Measurements from ENCODE around the gene PALMD. TPM values are rescaled to one million over a fixed set of nuclear protein-coding genes. Genes with fewer than 3 reads are reported as not detected.

Gene PALMD, protein sequence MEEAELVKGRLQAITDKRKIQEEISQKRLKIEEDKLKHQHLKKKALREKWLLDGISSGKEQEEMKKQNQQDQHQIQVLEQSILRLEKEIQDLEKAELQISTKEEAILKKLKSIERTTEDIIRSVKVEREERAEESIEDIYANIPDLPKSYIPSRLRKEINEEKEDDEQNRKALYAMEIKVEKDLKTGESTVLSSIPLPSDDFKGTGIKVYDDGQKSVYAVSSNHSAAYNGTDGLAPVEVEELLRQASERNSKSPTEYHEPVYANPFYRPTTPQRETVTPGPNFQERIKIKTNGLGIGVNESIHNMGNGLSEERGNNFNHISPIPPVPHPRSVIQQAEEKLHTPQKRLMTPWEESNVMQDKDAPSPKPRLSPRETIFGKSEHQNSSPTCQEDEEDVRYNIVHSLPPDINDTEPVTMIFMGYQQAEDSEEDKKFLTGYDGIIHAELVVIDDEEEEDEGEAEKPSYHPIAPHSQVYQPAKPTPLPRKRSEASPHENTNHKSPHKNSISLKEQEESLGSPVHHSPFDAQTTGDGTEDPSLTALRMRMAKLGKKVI
- 1.4 TPM in 1 of 2 replicates, not detected in the other for total RNA-seq

DNA sequence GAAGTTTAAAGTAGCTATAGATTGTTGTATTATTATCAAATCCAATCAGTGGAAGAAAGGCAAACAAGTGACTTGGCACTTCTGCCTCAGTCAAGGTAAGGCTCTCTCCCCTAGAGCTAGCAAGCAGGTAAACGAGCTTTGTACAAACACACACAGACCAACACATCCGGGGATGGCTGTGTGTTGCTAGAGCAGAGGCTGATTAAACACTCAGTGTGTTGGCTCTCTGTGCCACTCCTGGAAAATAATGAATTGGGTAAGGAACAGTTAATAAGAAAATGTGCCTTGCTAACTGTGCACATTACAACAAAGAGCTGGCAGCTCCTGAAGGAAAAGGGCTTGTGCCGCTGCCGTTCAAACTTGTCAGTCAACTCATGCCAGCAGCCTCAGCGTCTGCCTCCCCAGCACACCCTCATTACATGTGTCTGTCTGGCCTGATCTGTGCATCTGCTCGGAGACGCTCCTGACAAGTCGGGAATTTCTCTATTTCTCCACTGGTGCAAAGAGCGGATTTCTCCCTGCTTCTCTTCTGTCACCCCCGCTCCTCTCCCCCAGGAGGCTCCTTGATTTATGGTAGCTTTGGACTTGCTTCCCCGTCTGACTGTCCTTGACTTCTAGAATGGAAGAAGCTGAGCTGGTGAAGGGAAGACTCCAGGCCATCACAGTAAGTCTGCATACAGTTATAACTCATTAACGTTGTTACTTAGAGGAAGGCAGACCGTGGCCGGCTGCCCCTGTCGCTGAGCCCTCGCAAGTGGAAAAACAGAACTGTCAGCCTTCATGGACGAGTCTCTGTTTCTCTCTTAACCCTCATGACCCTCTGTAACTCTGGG is at the start of gene PALMD:
Gene PALMD, plus strand, starts transcription at position 415 of the 833 bp plus-strand sequence. Its CDS starts 205 bp downstream, at position 620.
- DNase-seq (ENCODE audit: low read depth): no peak
- H3K4me3 ChIP-seq (ENCODE audit: low read depth, low read length): peak within 1 kb of the TSS; percentile 44
- TF ChIP-seq, protein P1, sequence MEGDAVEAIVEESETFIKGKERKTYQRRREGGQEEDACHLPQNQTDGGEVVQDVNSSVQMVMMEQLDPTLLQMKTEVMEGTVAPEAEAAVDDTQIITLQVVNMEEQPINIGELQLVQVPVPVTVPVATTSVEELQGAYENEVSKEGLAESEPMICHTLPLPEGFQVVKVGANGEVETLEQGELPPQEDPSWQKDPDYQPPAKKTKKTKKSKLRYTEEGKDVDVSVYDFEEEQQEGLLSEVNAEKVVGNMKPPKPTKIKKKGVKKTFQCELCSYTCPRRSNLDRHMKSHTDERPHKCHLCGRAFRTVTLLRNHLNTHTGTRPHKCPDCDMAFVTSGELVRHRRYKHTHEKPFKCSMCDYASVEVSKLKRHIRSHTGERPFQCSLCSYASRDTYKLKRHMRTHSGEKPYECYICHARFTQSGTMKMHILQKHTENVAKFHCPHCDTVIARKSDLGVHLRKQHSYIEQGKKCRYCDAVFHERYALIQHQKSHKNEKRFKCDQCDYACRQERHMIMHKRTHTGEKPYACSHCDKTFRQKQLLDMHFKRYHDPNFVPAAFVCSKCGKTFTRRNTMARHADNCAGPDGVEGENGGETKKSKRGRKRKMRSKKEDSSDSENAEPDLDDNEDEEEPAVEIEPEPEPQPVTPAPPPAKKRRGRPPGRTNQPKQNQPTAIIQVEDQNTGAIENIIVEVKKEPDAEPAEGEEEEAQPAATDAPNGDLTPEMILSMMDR (conservative IDR thresholded peaks at IDR 0.05; ENCODE audit: low read depth, low read length): no peak

DNA sequence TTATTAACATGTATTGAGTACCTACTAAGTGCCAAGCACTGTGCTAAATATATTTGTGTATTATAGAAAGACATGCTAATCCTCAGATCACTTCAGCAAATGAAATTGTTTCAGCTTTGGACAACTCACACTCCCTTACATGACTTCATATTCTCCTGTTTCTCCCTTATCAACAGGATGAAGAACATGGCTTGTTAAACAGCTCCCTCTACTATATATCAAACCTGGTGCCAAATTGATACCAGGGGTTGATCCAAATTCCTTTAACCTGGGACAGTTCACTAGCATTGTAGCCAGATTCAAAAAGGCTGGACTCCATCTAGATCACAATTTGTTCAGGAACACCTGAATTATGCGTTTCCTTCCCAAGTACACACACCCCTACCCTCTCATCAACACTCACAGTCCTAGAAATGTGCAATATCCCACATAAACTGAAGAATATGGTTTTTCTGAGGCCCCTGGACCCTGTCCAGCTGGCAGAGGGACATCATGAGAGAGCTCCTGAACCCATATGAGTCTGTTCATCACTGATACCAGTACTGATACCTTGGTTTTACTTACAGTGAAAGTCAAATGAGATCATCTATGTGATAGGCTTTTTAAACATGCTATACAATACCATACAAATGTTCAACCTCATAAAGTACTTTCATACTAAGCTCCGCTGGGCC is 47.0 kb upstream of the PALMD start:
- TF ChIP-seq, protein P1 (conservative IDR thresholded peaks at IDR 0.05; ENCODE audit: low read depth, low read length): no peak
- no peak for DNase-seq (ENCODE audit: low read depth)

DNA sequence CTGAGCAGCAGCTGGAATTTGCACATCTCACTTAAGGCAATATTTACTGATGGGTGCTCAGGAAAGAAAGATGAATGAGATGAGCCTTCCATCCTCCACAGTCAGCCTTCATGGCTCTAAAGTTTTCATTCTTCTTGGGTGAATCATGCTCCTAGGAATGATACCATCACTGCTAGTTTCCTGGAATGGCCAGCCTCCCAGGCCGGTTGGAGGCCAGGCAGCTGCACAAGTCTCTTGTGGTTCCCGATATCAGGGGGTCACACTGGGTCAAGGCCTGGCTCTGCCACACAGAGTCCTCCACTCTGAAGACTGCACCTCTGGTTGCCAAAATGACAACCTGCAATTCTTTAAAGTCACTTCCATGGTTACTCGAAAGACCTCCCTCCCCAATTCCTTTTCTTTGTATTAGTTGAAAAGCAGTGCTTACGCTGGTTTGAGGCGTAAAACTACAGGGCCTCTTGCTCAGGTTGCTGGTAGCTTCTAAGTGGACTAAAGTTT is 46.2 kb upstream of the PALMD start:
- DNase-seq (ENCODE audit: low read depth): peak; percentile 44
- H3K4me3 ChIP-seq (ENCODE audit: low read depth, low read length): no peak overlapping the region
- TF ChIP-seq, protein P1 (conservative IDR thresholded peaks at IDR 0.05; ENCODE audit: low read depth, low read length): no peak

More for the DNA sequence above, 47.0 kb upstream of the PALMD start:
- H3K4me3 ChIP-seq (ENCODE audit: low read depth, low read length): no peak overlapping the region

DNA sequence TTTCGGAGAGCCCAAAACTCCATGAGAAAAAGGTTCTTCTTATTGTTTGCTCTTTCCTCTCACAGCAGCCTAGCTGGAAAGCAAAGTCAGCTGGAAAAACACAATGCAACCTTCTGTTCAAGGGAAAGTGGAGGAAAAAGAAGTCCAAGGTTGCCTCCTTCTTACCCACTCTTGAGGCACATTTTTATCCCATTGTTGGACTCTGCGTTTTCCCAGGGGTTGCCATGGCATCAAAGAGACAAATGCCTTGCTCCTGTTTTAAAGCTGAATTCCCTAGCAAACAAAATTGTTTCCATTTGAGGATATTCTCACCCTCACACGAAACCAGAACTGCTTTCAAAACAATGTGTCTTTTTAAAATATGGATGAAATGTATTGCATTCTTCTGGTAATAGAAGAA is 45.1 kb upstream of the PALMD start:
- DNase-seq (ENCODE audit: low read depth): no peak
- TF ChIP-seq, protein P1 (conservative IDR thresholded peaks at IDR 0.05; ENCODE audit: low read depth, low read length): no peak

DNA sequence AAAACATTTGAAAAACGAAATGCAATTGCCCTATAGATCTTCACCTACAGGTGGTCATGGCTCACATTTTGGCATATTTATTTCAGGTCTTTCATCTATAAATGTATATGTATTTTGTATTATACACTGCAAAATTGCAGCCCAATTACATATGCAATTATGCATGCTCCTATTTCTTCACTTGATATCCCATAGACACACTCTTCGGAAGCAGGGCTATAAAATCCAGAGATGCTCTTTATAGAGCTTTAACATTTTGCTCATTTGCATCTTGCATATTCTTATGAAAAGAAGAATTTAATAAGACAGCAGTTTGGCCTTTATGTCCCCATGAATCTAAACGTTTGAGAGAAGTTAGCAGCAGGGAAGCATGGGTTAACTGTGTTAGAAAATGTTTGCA is 44.7 kb upstream of the PALMD start:
- TF ChIP-seq, protein P1 (conservative IDR thresholded peaks at IDR 0.05; ENCODE audit: low read depth, low read length): no peak
- no peak for DNase-seq (ENCODE audit: low read depth)
- no peak overlapping the region for H3K4me3 ChIP-seq (ENCODE audit: low read depth, low read length)

More for the DNA sequence above, 45.1 kb upstream of the PALMD start:
- no peak overlapping the region for H3K4me3 ChIP-seq (ENCODE audit: low read depth, low read length)

DNA sequence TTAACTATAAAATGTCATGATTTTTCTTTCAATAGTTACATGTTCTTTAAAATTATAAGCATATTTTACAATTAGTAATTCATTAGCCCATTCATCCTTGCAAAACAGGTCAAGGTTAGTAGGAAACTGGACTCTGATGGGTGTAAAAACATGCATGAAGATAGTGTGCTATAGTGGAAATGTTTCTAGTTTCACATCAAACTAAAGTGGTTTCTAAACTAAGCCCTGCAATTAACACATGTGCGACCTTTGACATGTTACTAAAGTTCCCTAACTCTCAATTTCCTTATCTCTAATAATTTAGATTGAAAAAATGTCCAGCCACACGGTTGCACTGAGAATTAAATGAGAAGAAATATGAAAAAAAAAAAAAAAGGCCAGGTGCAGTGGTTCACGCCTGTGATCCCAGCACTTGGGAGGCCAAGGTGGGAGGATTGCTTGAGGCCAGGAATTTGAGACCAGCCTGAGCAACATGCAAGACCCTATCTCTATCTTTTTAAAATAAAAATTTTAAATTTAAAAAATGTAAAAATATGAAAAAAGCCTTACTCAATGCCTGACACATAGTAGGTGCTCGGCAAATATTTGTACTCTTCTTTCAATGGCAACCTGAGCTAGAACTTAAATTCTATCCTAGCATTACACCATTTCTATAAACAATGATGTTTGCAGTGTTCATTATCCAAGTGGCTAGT is 44.1 kb upstream of the PALMD start:
- DNase-seq (ENCODE audit: low read depth): no peak
- TF ChIP-seq, protein P1 (conservative IDR thresholded peaks at IDR 0.05; ENCODE audit: low read depth, low read length): no peak
- H3K4me3 ChIP-seq (ENCODE audit: low read depth, low read length): no peak overlapping the region

Measured in epithelial cell of proximal tubule (primary cell).